HUES6 (cell line): ENCODE data around the gene SH2D2A.

Experiments
- H3K27ac ChIP-seq: 2 replicates; pipeline ENCODE4 v1.7.0; 2013; ENCODE audit warnings: low read depth, mild to moderate bottlenecking, low read length, inconsistent platforms
- H3K27me3 ChIP-seq: 2 replicates; pipeline ENCODE4 v1.6.1; 2013; ENCODE audit warnings: low read length; ENCODE audit not compliant: control insufficient read depth, insufficient read depth
- H3K36me3 ChIP-seq: 2 replicates; pipeline ENCODE4 v1.6.1; 2013; ENCODE audit warnings: low read length; ENCODE audit not compliant: control insufficient read depth, insufficient read depth
- H3K4me1 ChIP-seq: 2 replicates; pipeline ENCODE4 v1.6.1; 2013; ENCODE audit warnings: low read length; ENCODE audit not compliant: control insufficient read depth, insufficient read depth
- H3K4me3 ChIP-seq: 2 replicates; pipeline ENCODE4 v1.5.1; 2013; ENCODE audit warnings: low read depth, low read length
- H3K9ac ChIP-seq: one replicate; pipeline ENCODE4 v1.6.1; 2013; ENCODE audit warnings: mild to moderate bottlenecking, low read length
- H3K9me3 ChIP-seq: 2 replicates; pipeline ENCODE4 v1.6.1; 2013; ENCODE audit warnings: low read depth, low read length; ENCODE audit not compliant: control insufficient read depth, insufficient read depth

Gene SH2D2A

GRCh38 chr1:156839426-156840109, 22.9 kb upstream of the SH2D2A start:
- H3K27ac ChIP-seq: no peak overlapping the region
- peaks cover 3% of the 10 kb centered on the region; the same call in 1 of the 2 replicates for H3K4me1 ChIP-seq
- H3K36me3 ChIP-seq: no peaks in the 10 kb centered on the region
- H3K9me3 ChIP-seq: no peaks in the 10 kb centered on the region
- peaks cover 89% of the 10 kb centered on the region for H3K27me3 ChIP-seq
- H3K9ac ChIP-seq: no peak overlapping the region
- no peak overlapping the region for H3K4me3 ChIP-seq

GRCh38 chr1:156838972-156839371, 22.3 kb upstream of the SH2D2A start:
- no peak overlapping the region for H3K9ac ChIP-seq
- H3K9me3 ChIP-seq: no peaks in the 10 kb centered on the region
- H3K36me3 ChIP-seq: no peaks in the 10 kb centered on the region
- H3K4me3 ChIP-seq: no peak overlapping the region
- no peaks in the 10 kb centered on the region; the same call in 1 of the 2 replicates for H3K4me1 ChIP-seq
- H3K27me3 ChIP-seq: peaks cover 88% of the 10 kb centered on the region
- H3K27ac ChIP-seq: no peak overlapping the region

GRCh38 chr1:156836892-156837291, 20.2 kb upstream of the SH2D2A start:
- Histone ChIP-seq H3K4me3 (no peak overlapping the region), H3K27ac (no peak overlapping the region), H3K9ac (no peak overlapping the region), H3K27me3 (peaks cover 81% of the 10 kb centered on the region), H3K9me3 (no peaks in the 10 kb centered on the region), H3K36me3 (no peaks in the 10 kb centered on the region), H3K4me1 (no peaks in the 10 kb centered on the region; the same call in 1 of the 2 replicates)

- peaks cover 81% of the 10 kb centered on the region for H3K27me3 ChIP-seq
- no peak overlapping the region for H3K4me3 ChIP-seq
- no peak overlapping the region for H3K9ac ChIP-seq
- H3K9me3 ChIP-seq: no peaks in the 10 kb centered on the region
- H3K4me1 ChIP-seq: no peaks in the 10 kb centered on the region
- H3K27ac ChIP-seq: no peak overlapping the region
- no peaks in the 10 kb centered on the region for H3K36me3 ChIP-seq
Observed at GRCh38 chr1:156836041-156836654, 19.5 kb upstream of the SH2D2A start.

GRCh38 chr1:156834322-156834721, 17.7 kb upstream of the SH2D2A start:
- H3K4me3 ChIP-seq: no peak overlapping the region
- no peak overlapping the region for H3K9ac ChIP-seq
- H3K9me3 ChIP-seq: no peaks in the 10 kb centered on the region
- H3K27me3 ChIP-seq: peaks cover 79% of the 10 kb centered on the region
- no peaks in the 10 kb centered on the region for H3K4me1 ChIP-seq
- H3K36me3 ChIP-seq: no peaks in the 10 kb centered on the region
- H3K27ac ChIP-seq: no peak overlapping the region

GRCh38 chr1:156833603-156834002, 17.0 kb upstream of the SH2D2A start:
- no peak overlapping the region for H3K9ac ChIP-seq
- H3K4me3 ChIP-seq: no peak overlapping the region
- H3K27me3 ChIP-seq: peaks cover 72% of the 10 kb centered on the region
- H3K4me1 ChIP-seq: no peaks in the 10 kb centered on the region
- no peaks in the 10 kb centered on the region for H3K9me3 ChIP-seq
- no peaks in the 10 kb centered on the region for H3K36me3 ChIP-seq
- H3K27ac ChIP-seq: no peak overlapping the region

GRCh38 chr1:156832434-156832833, 15.8 kb upstream of the SH2D2A start:
- Histone ChIP-seq H3K4me1 (no peaks in the 10 kb centered on the region), H3K27ac (no peak overlapping the region), H3K36me3 (no peaks in the 10 kb centered on the region), H3K27me3 (peaks cover 61% of the 10 kb centered on the region), H3K9me3 (no peaks in the 10 kb centered on the region), H3K4me3 (no peak overlapping the region), H3K9ac (no peak overlapping the region)

GRCh38 chr1:156828400-156829124, 11.9 kb upstream of the SH2D2A start:
- Histone ChIP-seq H3K36me3 (no peaks in the 10 kb centered on the region), H3K27ac (no peak overlapping the region), H3K4me1 (no peaks in the 10 kb centered on the region), H3K27me3 (peaks cover 28% of the 10 kb centered on the region), H3K9me3 (no peaks in the 10 kb centered on the region), H3K4me3 (no peak overlapping the region), H3K9ac (no peak overlapping the region)

GRCh38 chr1:156826630-156827029, 10.0 kb upstream of the SH2D2A start:
- H3K27me3 ChIP-seq: peaks cover 34% of the 10 kb centered on the region
- H3K9ac ChIP-seq: no peak overlapping the region
- no peak overlapping the region for H3K27ac ChIP-seq
- no peak overlapping the region for H3K4me3 ChIP-seq
- no peaks in the 10 kb centered on the region for H3K36me3 ChIP-seq
- no peaks in the 10 kb centered on the region for H3K4me1 ChIP-seq
- no peaks in the 10 kb centered on the region for H3K9me3 ChIP-seq

- Histone ChIP-seq H3K36me3 (no peaks in the 10 kb centered on the region), H3K4me1 (no peaks in the 10 kb centered on the region), H3K9ac (no peak overlapping the region), H3K9me3 (no peaks in the 10 kb centered on the region), H3K4me3 (no peak overlapping the region), H3K27me3 (peaks cover 25% of the 10 kb centered on the region), H3K27ac (no peak overlapping the region)
Observed at GRCh38 chr1:156823210-156823790, 6.7 kb upstream of the SH2D2A start.

GRCh38 chr1:156822680-156823079, 6.0 kb upstream of the SH2D2A start:
- no peak overlapping the region for H3K4me3 ChIP-seq
- H3K4me1 ChIP-seq: no peaks in the 10 kb centered on the region
- no peaks in the 10 kb centered on the region for H3K9me3 ChIP-seq
- H3K27me3 ChIP-seq: peaks cover 25% of the 10 kb centered on the region
- no peak overlapping the region for H3K9ac ChIP-seq
- no peak overlapping the region for H3K27ac ChIP-seq
- H3K36me3 ChIP-seq: no peaks in the 10 kb centered on the region
